Endothelial cell of umbilical vein (primary cell): ENCODE measurements around the gene FARP2. TPM values are rescaled to one million over a fixed set of nuclear protein-coding genes. Genes with fewer than 3 reads are reported as not detected.

ENCODE experiments used
- BruUV-seq: library from RNA; stranded (reverse); fragments of 400-500 nt; replicated peaks from 2 replicates; lab custom pipeline; 2021; lab: Mats Ljungman, UMichigan
- CTCF ChIA-PET: fragments of 300-600, 350-600 bp; sonication (Branson Sonifier 250); formaldehyde crosslinking; loops from one replicate; lab custom pipeline; 2021; ENCODE audit warnings: antibody characterized with exemption, inconsistent platforms; lab: Charles Lee
- POLR2A ChIA-PET: fragments of 300-600, 350-600 bp; sonication (Branson Sonifier 250); formaldehyde crosslinking; loops from one replicate; lab custom pipeline; 2021; ENCODE audit warnings: antibody characterized with exemption, inconsistent platforms; lab: Charles Lee
- DNase-seq: peaks from one replicate; pipeline ENCODE4 v3.0.0-alpha.2; 2011; ENCODE audit warnings: low read depth, low spot score
- FAIRE-seq: peaks from 2 replicates; lab custom pipeline; 2011; peaks lifted over from hg19 to GRCh38; lab: Jason Lieb, UNC
- H2AFZ ChIP-seq: 2 replicates; pipeline ENCODE4 v1.6.0; 2012; ENCODE audit warnings: low read depth, low read length, control low read depth, inconsistent platforms
- H3K27ac ChIP-seq: 2 replicates; pipeline ENCODE4 v1.5.1; 2011; ENCODE audit warnings: low read depth, mild to moderate bottlenecking, control low read depth, low read length, moderate library complexity; ENCODE audit not compliant: insufficient read depth
- H3K27me3 ChIP-seq, 2 experiments: 2 replicates each; pipeline versions ENCODE4 v1.6.0 to v1.6.1; 2011; ENCODE audit warnings: low read length in 2 of 2, mixed read lengths in 1 of 2; ENCODE audit not compliant: control insufficient read depth in 2 of 2, insufficient read depth in 2 of 2
- H3K36me3 ChIP-seq, 2 experiments: 2 replicates in 1 of 2; 3 replicates in 1 of 2; pipeline ENCODE4 v1.5.1; 2011; ENCODE audit warnings: low read length in 2 of 2, mild to moderate bottlenecking in 1 of 2, moderate library complexity in 1 of 2; ENCODE audit not compliant: control insufficient read depth in 2 of 2, insufficient read depth in 2 of 2; ENCODE audit errors: extremely low read depth in 1 of 2
- H3K4me1 ChIP-seq: 3 replicates; pipeline ENCODE4 v1.5.1; 2011; ENCODE audit warnings: mild to moderate bottlenecking, low read length; ENCODE audit not compliant: control insufficient read depth, insufficient read depth; ENCODE audit errors: extremely low read depth
- H3K4me2 ChIP-seq: 2 replicates; pipeline ENCODE4 v1.6.1; 2011; ENCODE audit warnings: low read length, control low read depth, mixed read lengths; ENCODE audit not compliant: insufficient read depth
- H3K4me3 ChIP-seq, 3 experiments: fragments of 200-600 bp in 1 of 3; sonication (generic), shearing (Covaris generic) in 1 of 3; replicated peaks in 1 of 3; 2 replicates each; pipeline ENCODE4 v1.5.1; 2011 to 2016; ENCODE audit warnings: control low read depth in 3 of 3, low read length in 3 of 3, mild to moderate bottlenecking in 2 of 3, inconsistent platforms in 1 of 3, low read depth in 1 of 3, moderate library complexity in 1 of 3; ENCODE audit not compliant: insufficient read depth in 1 of 3
- H3K79me2 ChIP-seq: 2 replicates; pipeline ENCODE4 v1.6.0; 2012; ENCODE audit warnings: low read length, inconsistent platforms; ENCODE audit not compliant: control insufficient read depth, insufficient read depth
- H3K9ac ChIP-seq: replicated peaks from 2 replicates; pipeline ENCODE3; 2011; ENCODE audit warnings: low read length, control low read depth; ENCODE audit not compliant: insufficient read depth; ENCODE audit errors: extremely low read depth
- H3K9me1 ChIP-seq: replicated peaks from 3 replicates; pipeline ENCODE4 v1.6.0; 2011; ENCODE audit warnings: mild to moderate bottlenecking, low read length; ENCODE audit not compliant: control insufficient read depth, insufficient read depth; ENCODE audit errors: extremely low read depth
- H3K9me3 ChIP-seq: replicated peaks from 2 replicates; pipeline ENCODE4 v1.5.1; 2012; ENCODE audit warnings: low read length, inconsistent platforms; ENCODE audit not compliant: control insufficient read depth, insufficient read depth
- H4K20me1 ChIP-seq: replicated peaks from 2 replicates; pipeline ENCODE3; 2011; ENCODE audit warnings: mild to moderate bottlenecking, low read length; ENCODE audit not compliant: control insufficient read depth, insufficient read depth; ENCODE audit errors: extremely low read depth
- EZH2 ChIP-seq: IDR thresholded peaks from 2 replicates; pipeline ENCODE4 v1.6.1; 2012; ENCODE audit warnings: borderline replicate concordance, low read depth, mild to moderate bottlenecking, moderate library complexity, low read length, inconsistent platforms; ENCODE audit not compliant: severe bottlenecking
- FOS ChIP-seq: IDR thresholded peaks from 2 replicates; pipeline ENCODE4 v1.6.1; 2011; ENCODE audit warnings: mild to moderate bottlenecking, low read length, moderate library complexity, borderline replicate concordance; ENCODE audit not compliant: insufficient read depth
- GATA2 ChIP-seq: IDR thresholded peaks from 2 replicates; pipeline ENCODE4 v1.7.0; 2011; ENCODE audit warnings: low read depth, mild to moderate bottlenecking, moderate library complexity, mixed read lengths, low read length; ENCODE audit not compliant: insufficient read length, insufficient read depth
- JUN ChIP-seq: IDR thresholded peaks from 2 replicates; pipeline ENCODE4 v1.6.1; 2011; ENCODE audit warnings: borderline replicate concordance, low read depth; ENCODE audit not compliant: insufficient read length, insufficient read depth
- MYC ChIP-seq: IDR thresholded peaks from one replicate; pipeline ENCODE4 v1.6.1; 2011; ENCODE audit warnings: mild to moderate bottlenecking, low read depth, low read length
- POLR2A ChIP-seq: IDR thresholded peaks from 2 replicates; pipeline ENCODE4 v1.6.1; 2012; ENCODE audit warnings: low read depth, mild to moderate bottlenecking, control low read depth, low read length
- POLR2AphosphoS5 ChIP-seq: IDR thresholded peaks from 2 replicates; pipeline ENCODE4 v1.6.1; 2012; ENCODE audit warnings: low read depth, mild to moderate bottlenecking, control low read depth, low read length, moderate library complexity; ENCODE audit not compliant: insufficient read depth
- dilution Hi-C: fragments of 300-500 bp; cut with MboI; formaldehyde crosslinking; loops from one replicate; pipeline ENCODE4 v1.15.0; 2019; ENCODE audit warnings: low sequenced_read_pairs; ENCODE audit not compliant: extremely low pct_ligation_motif_present
- intact Hi-C: fragments of 100-400 bp; cut with micrococcal nuclease; formaldehyde crosslinking; loops from one replicate; pipeline ENCODE4 v1.10.0; 2022
- polyA plus RNA-seq, 4 experiments: library from polyadenylated mRNA; depleted of rRNA in 3 of 4; stranded (reverse) in 3 of 4; unstranded in 1 of 4; fragments of >200 nt; gene quantifications; 2 replicates each; pipeline versions ENCODE4 v1.2.1 to v1.2.3, GENCODE V29; 2011 to 2012; ENCODE audit warnings: missing spikeins in 1 of 4
- total RNA-seq: library from RNA; stranded (reverse); gene quantifications from 2 replicates; pipeline ENCODE4 v1.2.3, GENCODE V29; 2021
- TF ChIP-seq, protein P1 (sequence below), 2 donors: IDR thresholded peaks; 1 replicate in 1 of 2; 2 replicates in 1 of 2; pipeline ENCODE4 v1.5.1; 2011; ENCODE audit warnings: low read length in 2 of 2, mild to moderate bottlenecking in 2 of 2, moderate library complexity in 2 of 2, control low read depth in 1 of 2, inconsistent platforms in 1 of 2, low read depth in 1 of 2; ENCODE audit not compliant: insufficient read depth in 1 of 2; ENCODE audit errors: extremely low read depth in 1 of 2
- TF ChIP-seq, protein P2 (sequence below): IDR thresholded peaks from 2 replicates; pipeline ENCODE4 v1.6.1; 2011; ENCODE audit not compliant: insufficient read depth, insufficient read length

FARP2 gene
- total and polyA plus RNA-seq, 2 donors (not counting 3 experiments of a cell fraction or from before 2014, with no cell fraction given) = 15.3 to 45.3 TPM

DNA sequence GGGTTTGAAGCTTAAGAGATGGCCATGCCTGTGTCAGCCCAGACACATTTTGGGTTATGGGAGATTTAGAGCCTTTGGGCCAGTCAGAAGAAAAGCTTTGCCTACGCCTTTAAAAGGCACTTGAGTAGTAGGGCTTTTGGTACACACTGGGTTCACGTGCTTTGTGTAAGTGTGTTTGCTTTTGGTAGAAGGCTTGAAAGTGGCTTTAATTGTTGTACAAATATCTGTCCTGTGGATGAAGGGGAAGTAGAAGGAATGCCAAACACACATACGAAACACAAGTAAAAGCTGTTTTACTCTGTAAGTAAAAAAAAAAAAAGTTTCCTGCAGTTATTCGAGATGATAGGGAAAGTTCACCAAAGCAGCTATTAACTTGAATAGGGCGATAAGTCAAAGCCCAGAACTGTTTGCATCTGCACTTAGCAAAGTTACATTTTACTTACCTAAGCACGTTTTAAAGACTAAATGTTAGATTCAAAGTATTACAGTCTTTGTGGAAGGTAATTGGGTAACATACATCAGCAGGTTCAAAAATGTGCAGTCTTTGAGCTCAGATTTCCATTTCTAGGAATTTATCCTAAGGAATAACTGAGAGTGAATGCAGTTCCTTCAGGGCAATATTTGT is 76.9 kb downstream of the FARP2 start:
- dilution Hi-C loops (no loop called here), intact Hi-C loops (no loop called here)
- no TSS peak for BruUV-seq
- H3K9me3 ChIP-seq = no peaks in the 10 kb centered on the region
- no peaks in the 10 kb centered on the region for H3K27me3 ChIP-seq
- H3K4me2 ChIP-seq = no peak overlapping the region
- peaks cover 2 to 8% of the 10 kb centered on the region in 2 experiments for H3K36me3 ChIP-seq
- H2AFZ ChIP-seq = no peak overlapping the region
- no peak for FAIRE-seq
- no peak for TF ChIP-seq FOS
- no peak for TF ChIP-seq POLR2A
- no peak for DNase-seq
- H3K79me2 ChIP-seq = no peaks in the 10 kb centered on the region
- H3K9me1 ChIP-seq = no peaks in the 10 kb centered on the region
- no peak overlapping the region for H3K9ac ChIP-seq
- ChIA-PET POLR2A (no interaction called here), CTCF (interaction anchor here (1.3 to 1.9 kb wide), 2 partner anchors 9 kb away, joined by 4 to 13 read pairs; no protein-coding TSS in a partner anchor)
- no peaks in the 10 kb centered on the region for H3K4me1 ChIP-seq
- no peaks in the 10 kb centered on the region for H4K20me1 ChIP-seq
- H3K27ac ChIP-seq = no peak overlapping the region
- H3K4me3 ChIP-seq = no peak overlapping the region

DNA sequence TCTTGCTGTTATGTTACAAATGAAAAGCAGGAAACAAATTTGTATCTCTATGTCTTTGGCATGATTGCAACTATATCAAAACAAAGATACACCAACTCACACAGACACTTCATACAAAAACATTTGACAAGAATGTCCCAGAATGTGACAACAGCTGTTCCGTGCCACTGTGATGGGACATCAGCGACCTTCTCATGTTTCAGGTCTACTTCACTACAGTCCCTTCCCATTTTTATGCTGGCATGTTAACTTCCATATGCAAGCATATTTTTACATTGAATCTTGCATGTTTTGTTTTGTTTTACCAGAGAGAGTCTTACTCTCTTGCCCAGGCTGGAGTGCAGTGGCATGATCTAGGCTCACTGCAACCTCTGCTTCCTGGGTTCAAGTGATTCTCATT is 81.1 kb downstream of the FARP2 start:
- dilution Hi-C loops = no loop called here
- H3K9me1 ChIP-seq = no peaks in the 10 kb centered on the region
- no peak for FAIRE-seq
- H3K27ac ChIP-seq = no peak overlapping the region
- BruUV-seq = no TSS peak
- H3K4me3 ChIP-seq = no peak overlapping the region
- no peaks in the 10 kb centered on the region for H3K79me2 ChIP-seq
- H4K20me1 ChIP-seq = no peaks in the 10 kb centered on the region
- no peak overlapping the region for H2AFZ ChIP-seq
- DNase-seq = no peak
- ChIA-PET POLR2A (no interaction called here), CTCF (no interaction called here)
- H3K4me2 ChIP-seq = no peak overlapping the region
- no peaks in the 10 kb centered on the region for H3K9me3 ChIP-seq
- intact Hi-C loops = no loop called here
- TF ChIP-seq, protein P1, sequence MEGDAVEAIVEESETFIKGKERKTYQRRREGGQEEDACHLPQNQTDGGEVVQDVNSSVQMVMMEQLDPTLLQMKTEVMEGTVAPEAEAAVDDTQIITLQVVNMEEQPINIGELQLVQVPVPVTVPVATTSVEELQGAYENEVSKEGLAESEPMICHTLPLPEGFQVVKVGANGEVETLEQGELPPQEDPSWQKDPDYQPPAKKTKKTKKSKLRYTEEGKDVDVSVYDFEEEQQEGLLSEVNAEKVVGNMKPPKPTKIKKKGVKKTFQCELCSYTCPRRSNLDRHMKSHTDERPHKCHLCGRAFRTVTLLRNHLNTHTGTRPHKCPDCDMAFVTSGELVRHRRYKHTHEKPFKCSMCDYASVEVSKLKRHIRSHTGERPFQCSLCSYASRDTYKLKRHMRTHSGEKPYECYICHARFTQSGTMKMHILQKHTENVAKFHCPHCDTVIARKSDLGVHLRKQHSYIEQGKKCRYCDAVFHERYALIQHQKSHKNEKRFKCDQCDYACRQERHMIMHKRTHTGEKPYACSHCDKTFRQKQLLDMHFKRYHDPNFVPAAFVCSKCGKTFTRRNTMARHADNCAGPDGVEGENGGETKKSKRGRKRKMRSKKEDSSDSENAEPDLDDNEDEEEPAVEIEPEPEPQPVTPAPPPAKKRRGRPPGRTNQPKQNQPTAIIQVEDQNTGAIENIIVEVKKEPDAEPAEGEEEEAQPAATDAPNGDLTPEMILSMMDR (IDR thresholded peaks at IDR 0.05; ENCODE audit: extremely low read depth in 1 of 2, insufficient read depth in 1 of 2, low read depth in 1 of 2, low read length in 2 of 2) = no peak
- TF ChIP-seq JUN (no peak), POLR2AphosphoS5 (no peak), MYC (no peak), FOS (no peak), EZH2 (no peak), GATA2 (no peak), POLR2A (no peak)
- TF ChIP-seq, protein P2, sequence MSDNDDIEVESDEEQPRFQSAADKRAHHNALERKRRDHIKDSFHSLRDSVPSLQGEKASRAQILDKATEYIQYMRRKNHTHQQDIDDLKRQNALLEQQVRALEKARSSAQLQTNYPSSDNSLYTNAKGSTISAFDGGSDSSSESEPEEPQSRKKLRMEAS = no peak
- no peaks in the 10 kb centered on the region for H3K4me1 ChIP-seq
- peaks cover 2 to 19% of the 10 kb centered on the region in 2 experiments for H3K36me3 ChIP-seq
- H3K27me3 ChIP-seq = no peaks in the 10 kb centered on the region
- H3K9ac ChIP-seq = no peak overlapping the region
